Measurements from ENCODE around the gene ITPA. TPM values are rescaled to one million over a fixed set of nuclear protein-coding genes. Genes with fewer than 3 reads are reported as not detected.

The ITPA gene
- total and polyA plus RNA-seq, 10 of the 15 experiments (the other 5 are each of a cell fraction or from before 2014, with no cell fraction given): 5.5 to 124 (median 66.3) TPM

- ChIA-PET CTCF (no interaction called here), RAD21 (ENCODE audit: unreplicated experiment) (no interaction called here), POLR2A (no interaction called here), SMC1A (ENCODE audit: uncharacterized antibody, unreplicated experiment) (no interaction called here)
- Histone ChIP-seq H3K4me3 (no peak overlapping the region), H3K79me2 (ENCODE audit: control insufficient read depth, insufficient read depth, low read length) (peaks cover 16% of the 10 kb centered on the region), H3K4me1 (ENCODE audit: control insufficient read depth, insufficient read depth, low read length) (no peaks in the 10 kb centered on the region), H3K9me3 (replicated peaks; ENCODE audit: control insufficient read depth, insufficient read depth, low read length) (no peaks in the 10 kb centered on the region), H3K36me3 (ENCODE audit: control insufficient read depth in 2 of 2, insufficient read depth in 2 of 2, low read length in 1 of 2) (no peaks in the 10 kb centered on the region), H4K20me1 (ENCODE audit: control insufficient read depth, insufficient read depth) (0 out of 2 replicates have a peak, but pooled peaks cover 4% of the 10 kb centered on the region), H3K4me2 (ENCODE audit: control insufficient read depth, insufficient read depth) (no peak overlapping the region), H3K27ac (ENCODE audit: control insufficient read depth, insufficient read depth) (no peak overlapping the region), H2AFZ (ENCODE audit: control insufficient read depth, low read depth, low read length) (no peak overlapping the region), H3K27me3 (replicated peaks in 1 of 2; ENCODE audit: control insufficient read depth in 2 of 2, insufficient read depth in 2 of 2, low read length in 1 of 2) (no peaks in the 10 kb centered on the region; a peak in 3 of 4 replicates), H3K9ac (ENCODE audit: control insufficient read depth, insufficient read depth, low read length) (no peak overlapping the region)
- no TSS peak for BruUV-seq (replicated peaks)
- no peak for FAIRE-seq
- 51% methylated on average over 14 of the region's 14 CpGs for WGBS (ENCODE audit: insufficient coverage, insufficient replicate concordance, low lambda C conversion rate, missing lambda C conversion rate)
- intact Hi-C loops (cut with micrococcal nuclease; ENCODE audit: unreplicated experiment) (no loop called here), in situ Hi-C loops (cut with MboI) (no loop called here)
- no peak for DNase-seq (ENCODE audit: low read depth, low spot score)
- no peak for TF ChIP-seq PML (IDR thresholded peaks at IDR 0.05; ENCODE audit: low read length)
- TF ChIP-seq EZH2 (IDR thresholded peaks at IDR 0.05; ENCODE audit: borderline replicate concordance, control insufficient read depth, low read depth, low read length): no peak
- TF ChIP-seq SMC3 (IDR thresholded peaks at IDR 0.05; ENCODE audit: borderline replicate concordance, low read length): no peak
- no peak for TF ChIP-seq SMARCA5 (IDR thresholded peaks at IDR 0.05)
- no peak for TF ChIP-seq BRCA1 (IDR thresholded peaks at IDR 0.05; ENCODE audit: low read depth, low read length)
- TF ChIP-seq ESRRA (IDR thresholded peaks at IDR 0.05; ENCODE audit: low read length): no peak
- no peak for TF ChIP-seq POLR2AphosphoS5 (IDR thresholded peaks at IDR 0.05; ENCODE audit: low read length)
- TF ChIP-seq RUNX3 (IDR thresholded peaks at IDR 0.05; ENCODE audit: low read length): no peak
- no peak for TF ChIP-seq ZNF687 (IDR thresholded peaks at IDR 0.05)
- TF ChIP-seq CBX3 (IDR thresholded peaks at IDR 0.05; ENCODE audit: borderline replicate concordance, low read depth): no peak
- no peak for ATAC-seq
These were observed 45.9 kb upstream of the ITPA start for GRCh38 chr20:3163099-3164042.
